SU-DHL-6 (cell line): ENCODE results near the gene PARP14.

ENCODE experiments used
- H2AFZ ChIP-seq: fragments of 200-600 bp; sonication (generic); 2 replicates; pipeline ENCODE4 v1.6.1; 2014; ENCODE audit warnings: low read depth, mild to moderate bottlenecking, moderate library complexity, mixed read lengths, antibody characterized with exemption, low read length; ENCODE audit not compliant: severe bottlenecking
- H3F3A ChIP-seq: fragments of 200-600 bp; shearing (Covaris generic); 2 replicates; pipeline ENCODE4 v1.6.0; 2016; ENCODE audit warnings: antibody characterized with exemption, mild to moderate bottlenecking; ENCODE audit not compliant: insufficient read depth
- H3K27ac ChIP-seq: fragments of 200-600 bp; sonication (generic); 2 replicates; pipeline ENCODE4 v1.5.1; 2016; ENCODE audit warnings: low read depth, mild to moderate bottlenecking, low read length, moderate library complexity, mixed read lengths
- H3K27me3 ChIP-seq: fragments of 200-600 bp; sonication (generic), shearing (Covaris generic); 2 replicates; pipeline ENCODE4 v1.6.0; 2014; ENCODE audit warnings: mild to moderate bottlenecking, low read length
- H3K36me3 ChIP-seq: fragments of 200-600 bp; sonication (generic); 2 replicates; pipeline ENCODE4 v1.6.1; 2014; ENCODE audit warnings: mild to moderate bottlenecking, low read length, mixed read lengths
- H3K4me2 ChIP-seq: fragments of 300-600, 200-600 bp; shearing (Covaris generic), sonication (generic); 2 replicates; pipeline ENCODE4 v1.6.0; 2014; ENCODE audit warnings: low read length, low read depth, mild to moderate bottlenecking; ENCODE audit not compliant: poor library complexity, severe bottlenecking
- H3K4me3 ChIP-seq: fragments of 200-600 bp; sonication (generic); 2 replicates; pipeline ENCODE4 v1.5.1; 2014; ENCODE audit warnings: antibody characterized with exemption, low read length, mild to moderate bottlenecking, mixed read lengths; ENCODE audit not compliant: insufficient read depth, poor library complexity, severe bottlenecking
- H3K79me2 ChIP-seq: fragments of 200-600 bp; sonication (generic); 2 replicates; pipeline ENCODE4 v1.6.1; 2014; ENCODE audit warnings: mild to moderate bottlenecking, low read length, moderate library complexity; ENCODE audit not compliant: insufficient read depth
- H3K9ac ChIP-seq: fragments of 200-600 bp; sonication (generic); 2 replicates; pipeline ENCODE4 v1.7.0; 2014; ENCODE audit warnings: mild to moderate bottlenecking, low read length
- H3K9me2 ChIP-seq: fragments of 200-600 bp; sonication (generic); replicated peaks from 2 replicates; pipeline ENCODE4 v1.6.1; 2014; ENCODE audit warnings: low read length; ENCODE audit not compliant: insufficient read depth
- H3K9me3 ChIP-seq: fragments of 200-600 bp; sonication (generic); 2 replicates; pipeline ENCODE4 v1.6.1; 2014; ENCODE audit warnings: low read length, mixed read lengths; ENCODE audit not compliant: insufficient read depth
- H4K20me1 ChIP-seq: fragments of 200-600 bp; sonication (generic); 2 replicates; pipeline ENCODE4 v1.6.1; 2014; ENCODE audit warnings: low read depth, mild to moderate bottlenecking, antibody characterized with exemption, low read length, moderate library complexity, mixed read lengths
- EZH2phosphoT487 ChIP-seq: fragments of 200-600 bp; sonication (generic), shearing (Covaris generic); conservative IDR thresholded peaks from 2 replicates; pipeline ENCODE4 v1.6.1; 2018; ENCODE audit warnings: mild to moderate bottlenecking, antibody characterized with exemption, low read length, moderate library complexity, mixed read lengths
- TF ChIP-seq, protein P1 (sequence below): fragments of 200-600 bp; sonication (generic); IDR thresholded peaks from one replicate; pipeline ENCODE4 v1.5.1; 2017; ENCODE audit warnings: antibody characterized with exemption, mild to moderate bottlenecking, low read length, moderate library complexity; ENCODE audit not compliant: insufficient read depth, poor library complexity, severe bottlenecking

The PARP14 gene

DNA sequence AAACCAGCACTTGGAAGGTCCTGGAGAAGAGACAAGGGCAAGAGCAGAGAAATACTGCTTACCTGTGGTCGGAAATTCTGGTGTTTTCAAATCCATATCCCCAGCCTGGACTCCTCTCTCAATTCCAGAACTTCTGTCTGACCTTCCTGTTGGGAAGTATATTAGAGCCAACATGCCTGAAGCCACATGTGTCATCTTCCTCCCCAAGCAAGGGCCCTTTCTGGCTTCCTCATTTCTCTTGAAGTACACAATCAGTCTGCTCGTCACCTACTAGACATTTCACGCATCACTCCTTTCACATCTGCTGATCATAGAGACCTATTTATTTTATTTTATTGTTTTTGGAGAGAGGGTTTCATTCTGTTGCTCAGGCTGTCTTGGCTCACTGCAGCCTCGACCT lies 8.4 kb downstream of the PARP14 start:
- no peaks in the 10 kb centered on the region for H3K79me2 ChIP-seq
- no peak overlapping the region for H2AFZ ChIP-seq
- no peaks in the 10 kb centered on the region for H3K9me3 ChIP-seq
- no peaks in the 10 kb centered on the region for H3K27me3 ChIP-seq
- no peaks in the 10 kb centered on the region for H3K9me2 ChIP-seq
- H3K4me2 ChIP-seq: no peak overlapping the region
- no peak overlapping the region for H3K4me3 ChIP-seq
- H3K9ac ChIP-seq: no peak overlapping the region
- H3K27ac ChIP-seq: no peak overlapping the region
- H4K20me1 ChIP-seq: no peaks in the 10 kb centered on the region
- H3K36me3 ChIP-seq: no peaks in the 10 kb centered on the region
- no peaks in the 10 kb centered on the region for H3F3A ChIP-seq
- TF ChIP-seq EZH2phosphoT487: no peak
- TF ChIP-seq, protein P1, sequence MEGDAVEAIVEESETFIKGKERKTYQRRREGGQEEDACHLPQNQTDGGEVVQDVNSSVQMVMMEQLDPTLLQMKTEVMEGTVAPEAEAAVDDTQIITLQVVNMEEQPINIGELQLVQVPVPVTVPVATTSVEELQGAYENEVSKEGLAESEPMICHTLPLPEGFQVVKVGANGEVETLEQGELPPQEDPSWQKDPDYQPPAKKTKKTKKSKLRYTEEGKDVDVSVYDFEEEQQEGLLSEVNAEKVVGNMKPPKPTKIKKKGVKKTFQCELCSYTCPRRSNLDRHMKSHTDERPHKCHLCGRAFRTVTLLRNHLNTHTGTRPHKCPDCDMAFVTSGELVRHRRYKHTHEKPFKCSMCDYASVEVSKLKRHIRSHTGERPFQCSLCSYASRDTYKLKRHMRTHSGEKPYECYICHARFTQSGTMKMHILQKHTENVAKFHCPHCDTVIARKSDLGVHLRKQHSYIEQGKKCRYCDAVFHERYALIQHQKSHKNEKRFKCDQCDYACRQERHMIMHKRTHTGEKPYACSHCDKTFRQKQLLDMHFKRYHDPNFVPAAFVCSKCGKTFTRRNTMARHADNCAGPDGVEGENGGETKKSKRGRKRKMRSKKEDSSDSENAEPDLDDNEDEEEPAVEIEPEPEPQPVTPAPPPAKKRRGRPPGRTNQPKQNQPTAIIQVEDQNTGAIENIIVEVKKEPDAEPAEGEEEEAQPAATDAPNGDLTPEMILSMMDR: no peak

GRCh38 chr3:122689587-122689986 lies 8.9 kb downstream of the PARP14 start:
- Histone ChIP-seq H3K36me3 (no peaks in the 10 kb centered on the region), H3K4me3 (no peak overlapping the region), H4K20me1 (no peaks in the 10 kb centered on the region), H3K9me2 (no peaks in the 10 kb centered on the region), H3K9me3 (no peaks in the 10 kb centered on the region), H2AFZ (no peak overlapping the region), H3K27me3 (no peaks in the 10 kb centered on the region), H3K79me2 (no peaks in the 10 kb centered on the region), H3K27ac (no peak overlapping the region), H3K9ac (no peak overlapping the region), H3K4me2 (no peak overlapping the region), H3F3A (no peaks in the 10 kb centered on the region)
- TF ChIP-seq, protein P1: no peak
- TF ChIP-seq EZH2phosphoT487: no peak

DNA sequence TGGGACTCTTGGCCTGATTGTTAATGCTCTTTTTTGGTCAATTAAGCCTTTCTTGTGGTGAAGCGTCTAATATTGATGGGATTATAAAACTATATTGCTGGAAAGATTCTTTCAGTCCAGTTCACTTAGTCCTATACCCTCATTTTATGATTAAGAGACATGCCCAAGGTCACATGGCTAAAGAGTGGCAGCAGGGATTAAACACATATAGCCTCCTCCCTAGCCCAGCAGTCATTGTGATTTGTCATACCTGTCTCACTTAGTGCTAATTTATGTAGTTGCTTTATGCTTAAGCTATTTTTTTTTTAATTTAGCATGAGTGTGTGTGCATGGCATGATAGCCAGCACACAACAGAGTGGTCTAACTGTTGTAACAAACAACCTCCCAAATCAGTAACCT lies 9.5 kb downstream of the PARP14 start:
- no peaks in the 10 kb centered on the region for H3F3A ChIP-seq
- no peak overlapping the region for H3K4me3 ChIP-seq
- no peaks in the 10 kb centered on the region for H3K27me3 ChIP-seq
- H3K9me2 ChIP-seq: no peaks in the 10 kb centered on the region
- TF ChIP-seq, protein P1: no peak
- TF ChIP-seq EZH2phosphoT487: no peak
- no peaks in the 10 kb centered on the region for H3K79me2 ChIP-seq
- no peaks in the 10 kb centered on the region for H3K36me3 ChIP-seq
- H2AFZ ChIP-seq: no peak overlapping the region
- H3K27ac ChIP-seq: no peak overlapping the region
- no peaks in the 10 kb centered on the region for H3K9me3 ChIP-seq
- H4K20me1 ChIP-seq: no peaks in the 10 kb centered on the region
- H3K9ac ChIP-seq: no peak overlapping the region
- no peak overlapping the region for H3K4me2 ChIP-seq
